OCI-LY3 (cell line): ENCODE measurements around the gene GSTA5.

Experiments
- EZH2phosphoT487 ChIP-seq: fragments of 200-600 bp; shearing (Covaris generic); IDR thresholded peaks from 2 replicates; pipeline ENCODE4 v1.6.1; 2018; ENCODE audit warnings: antibody characterized with exemption, mixed run types, low read depth
- TF ChIP-seq, protein P1 (sequence below): fragments of 200-600, 300-600 bp; sonication (generic); IDR thresholded peaks from 2 replicates; pipeline ENCODE4 v1.5.1; 2014; ENCODE audit warnings: antibody characterized with exemption, low read length, low read depth

DNA sequence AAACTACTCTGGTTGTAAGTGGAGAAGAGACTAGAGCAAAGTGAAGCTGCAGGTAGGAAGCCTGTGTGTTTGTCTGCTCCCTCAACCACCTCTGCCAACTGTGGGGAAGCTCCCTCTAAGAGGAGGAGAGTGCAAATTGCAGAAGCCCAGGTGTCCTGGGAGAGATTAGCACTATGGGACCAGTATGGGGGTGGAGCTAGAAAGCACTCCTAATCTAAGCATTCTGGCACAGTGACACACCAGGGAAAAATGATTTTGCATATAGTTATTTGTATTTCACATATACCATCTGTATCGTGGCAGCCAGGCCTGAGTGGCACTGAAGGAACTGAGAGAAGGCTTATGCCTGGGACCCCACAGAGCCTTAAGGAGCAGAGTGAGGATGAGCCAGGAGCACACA, 49.8 kb downstream of the GSTA5 start:
- TF ChIP-seq EZH2phosphoT487, result no peak
- TF ChIP-seq, protein P1, sequence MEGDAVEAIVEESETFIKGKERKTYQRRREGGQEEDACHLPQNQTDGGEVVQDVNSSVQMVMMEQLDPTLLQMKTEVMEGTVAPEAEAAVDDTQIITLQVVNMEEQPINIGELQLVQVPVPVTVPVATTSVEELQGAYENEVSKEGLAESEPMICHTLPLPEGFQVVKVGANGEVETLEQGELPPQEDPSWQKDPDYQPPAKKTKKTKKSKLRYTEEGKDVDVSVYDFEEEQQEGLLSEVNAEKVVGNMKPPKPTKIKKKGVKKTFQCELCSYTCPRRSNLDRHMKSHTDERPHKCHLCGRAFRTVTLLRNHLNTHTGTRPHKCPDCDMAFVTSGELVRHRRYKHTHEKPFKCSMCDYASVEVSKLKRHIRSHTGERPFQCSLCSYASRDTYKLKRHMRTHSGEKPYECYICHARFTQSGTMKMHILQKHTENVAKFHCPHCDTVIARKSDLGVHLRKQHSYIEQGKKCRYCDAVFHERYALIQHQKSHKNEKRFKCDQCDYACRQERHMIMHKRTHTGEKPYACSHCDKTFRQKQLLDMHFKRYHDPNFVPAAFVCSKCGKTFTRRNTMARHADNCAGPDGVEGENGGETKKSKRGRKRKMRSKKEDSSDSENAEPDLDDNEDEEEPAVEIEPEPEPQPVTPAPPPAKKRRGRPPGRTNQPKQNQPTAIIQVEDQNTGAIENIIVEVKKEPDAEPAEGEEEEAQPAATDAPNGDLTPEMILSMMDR, result no peak
